VCaP (cell line): ENCODE measurements around the gene NFAM1.

Experiments
- H3K27ac ChIP-seq: fragments of 450-650 bp; 2 replicates; pipeline ENCODE4 v1.5.1; 2017
- TF ChIP-seq, protein P1 (sequence below): fragments of 450-650 bp; conservative IDR thresholded peaks from 2 replicates; pipeline ENCODE4 v1.5.1; 2017; ENCODE audit warnings: mild to moderate bottlenecking, moderate library complexity

NFAM1 gene

DNA sequence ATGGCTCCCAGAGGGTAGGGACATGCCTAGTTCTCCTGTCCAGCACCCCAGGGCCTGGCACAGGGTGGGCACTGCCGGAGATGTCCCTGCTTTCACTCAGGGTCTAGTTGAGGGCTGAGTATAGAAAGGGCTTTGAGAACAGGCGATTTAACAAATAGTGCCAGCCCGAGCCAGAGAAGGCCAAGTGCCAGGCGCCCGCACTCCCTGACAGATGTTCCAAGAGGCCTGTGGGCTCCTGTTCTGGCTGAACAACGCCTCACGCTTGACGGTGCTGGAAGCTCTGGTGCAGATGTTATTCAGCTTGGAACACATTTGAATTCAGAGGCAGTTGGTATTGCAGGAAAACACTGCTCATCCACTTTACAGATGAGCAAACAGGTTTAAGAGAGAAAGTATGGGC lies 46.5 kb downstream of the NFAM1 start:
- H3K27ac ChIP-seq, result no peak overlapping the region
- TF ChIP-seq, protein P1, sequence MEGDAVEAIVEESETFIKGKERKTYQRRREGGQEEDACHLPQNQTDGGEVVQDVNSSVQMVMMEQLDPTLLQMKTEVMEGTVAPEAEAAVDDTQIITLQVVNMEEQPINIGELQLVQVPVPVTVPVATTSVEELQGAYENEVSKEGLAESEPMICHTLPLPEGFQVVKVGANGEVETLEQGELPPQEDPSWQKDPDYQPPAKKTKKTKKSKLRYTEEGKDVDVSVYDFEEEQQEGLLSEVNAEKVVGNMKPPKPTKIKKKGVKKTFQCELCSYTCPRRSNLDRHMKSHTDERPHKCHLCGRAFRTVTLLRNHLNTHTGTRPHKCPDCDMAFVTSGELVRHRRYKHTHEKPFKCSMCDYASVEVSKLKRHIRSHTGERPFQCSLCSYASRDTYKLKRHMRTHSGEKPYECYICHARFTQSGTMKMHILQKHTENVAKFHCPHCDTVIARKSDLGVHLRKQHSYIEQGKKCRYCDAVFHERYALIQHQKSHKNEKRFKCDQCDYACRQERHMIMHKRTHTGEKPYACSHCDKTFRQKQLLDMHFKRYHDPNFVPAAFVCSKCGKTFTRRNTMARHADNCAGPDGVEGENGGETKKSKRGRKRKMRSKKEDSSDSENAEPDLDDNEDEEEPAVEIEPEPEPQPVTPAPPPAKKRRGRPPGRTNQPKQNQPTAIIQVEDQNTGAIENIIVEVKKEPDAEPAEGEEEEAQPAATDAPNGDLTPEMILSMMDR, result no peak

DNA sequence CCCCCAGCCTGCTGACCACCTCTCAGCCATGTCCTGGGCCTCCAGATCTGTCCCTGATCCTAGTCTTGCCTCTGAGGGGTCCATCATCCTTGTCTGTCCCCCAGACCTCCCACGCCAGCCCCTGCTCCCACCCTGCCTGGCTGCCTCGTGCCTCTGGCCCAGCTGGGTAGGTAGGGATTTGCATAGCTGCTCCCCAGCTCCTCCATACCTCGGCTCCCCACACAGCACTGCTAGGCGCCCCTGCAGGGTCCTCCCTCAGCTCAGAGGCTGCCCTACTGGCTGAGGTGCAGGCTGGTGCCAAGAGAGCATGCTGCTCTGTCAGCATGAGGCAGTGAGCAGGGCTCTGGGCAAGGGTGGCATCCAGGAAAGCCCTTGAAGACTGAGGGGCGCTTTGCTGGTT lies 47.7 kb downstream of the NFAM1 start:
- TF ChIP-seq, protein P1, result no peak
- no peak overlapping the region for H3K27ac ChIP-seq

- TF ChIP-seq, protein P1, result no peak
- no peak overlapping the region for H3K27ac ChIP-seq
Measured at GRCh38 chr22:42383851-42384417, 48.3 kb downstream of the NFAM1 start.

GRCh38 chr22:42383287-42383686 lies 48.9 kb downstream of the NFAM1 start:
- TF ChIP-seq, protein P1, result no peak
- H3K27ac ChIP-seq, result no peak overlapping the region

GRCh38 chr22:42380769-42381551 lies 51.2 kb downstream of the NFAM1 start:
- TF ChIP-seq, protein P1, result no peak
- no peak overlapping the region for H3K27ac ChIP-seq

DNA sequence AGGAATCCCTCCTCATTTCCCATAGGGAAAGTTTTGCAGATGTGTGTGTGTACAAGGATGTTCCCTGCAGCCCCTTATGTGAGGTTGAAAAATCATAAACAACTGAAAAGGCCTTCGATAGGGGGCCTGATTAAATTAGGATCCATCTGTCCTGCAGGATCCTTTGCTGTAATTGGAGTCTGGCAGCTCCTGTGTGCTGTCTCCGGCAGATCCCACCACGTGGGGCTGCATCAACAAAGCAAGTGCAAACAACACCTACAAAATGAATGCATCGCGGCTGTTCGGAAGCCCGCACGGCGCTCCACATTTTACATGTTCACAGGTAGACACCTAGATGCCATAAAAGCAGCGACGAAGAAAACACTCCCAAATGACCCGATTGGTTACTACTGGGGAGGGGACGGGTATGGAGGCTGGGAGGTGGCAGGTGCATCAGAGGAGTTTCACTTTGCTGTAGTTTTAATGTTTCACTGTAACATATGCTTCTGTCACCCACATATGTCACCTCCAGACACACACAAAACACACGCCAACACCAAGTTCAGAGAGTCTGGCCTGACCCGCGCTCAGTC lies 52.2 kb downstream of the NFAM1 start:
- TF ChIP-seq, protein P1, result no peak

DNA sequence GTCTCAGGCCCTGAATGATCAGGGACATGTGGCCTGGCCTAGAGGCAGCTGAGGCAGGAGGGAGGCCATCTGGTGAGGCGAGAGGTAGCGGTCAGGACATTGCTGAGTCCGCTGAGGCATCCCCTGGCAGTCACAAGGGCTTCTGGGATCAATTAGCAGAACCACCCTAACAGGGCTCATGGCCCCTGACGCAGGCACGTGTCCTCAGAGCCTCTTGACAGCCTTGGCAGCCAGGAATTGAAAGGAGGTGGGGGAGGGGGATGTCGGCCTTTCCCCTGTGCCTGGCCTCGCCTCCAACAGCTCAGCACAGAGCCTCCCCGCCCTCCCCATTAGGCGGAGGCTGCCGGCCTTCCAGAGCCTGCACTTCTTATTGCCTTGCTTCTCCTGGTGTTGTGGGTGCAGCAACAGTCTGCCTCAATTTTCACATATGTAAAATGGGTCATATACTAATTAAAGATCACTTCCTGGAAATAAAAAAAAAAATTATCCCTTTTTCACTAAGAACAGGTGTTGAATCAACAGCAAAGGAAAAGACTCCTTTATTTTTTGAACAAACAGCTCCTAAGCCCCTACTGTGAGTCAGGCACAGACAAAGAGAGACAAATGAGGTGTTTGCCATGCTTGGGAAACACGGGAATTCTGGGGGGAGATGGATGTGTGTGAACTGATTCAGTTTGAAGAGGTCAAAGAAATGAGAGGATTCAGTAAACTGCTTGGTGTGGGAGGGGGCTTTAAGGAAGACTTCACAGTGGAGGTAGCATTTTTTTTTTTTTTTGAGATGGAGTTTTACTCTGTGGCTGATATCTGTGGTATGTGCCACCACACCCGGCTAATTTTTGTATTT lies 55.3 kb downstream of the NFAM1 start:
- TF ChIP-seq, protein P1, result no peak
- no peak overlapping the region for H3K27ac ChIP-seq

More for the DNA sequence above, 52.2 kb downstream of the NFAM1 start:
- no peak overlapping the region for H3K27ac ChIP-seq
